Measurements from ENCODE around the gene TEX14. TPM values are rescaled to one million over a fixed set of nuclear protein-coding genes. Genes with fewer than 3 reads are reported as not detected.
"Not testable (repeated sequence)": the region's sequence is repeated elsewhere in the genome, so short reads cannot be mapped to it uniquely, and the experiment has no call there.

Gene TEX14
- total and polyA plus RNA-seq, 9 donors, result 2.1 to 5.1 (median 4.1) TPM

DNA sequence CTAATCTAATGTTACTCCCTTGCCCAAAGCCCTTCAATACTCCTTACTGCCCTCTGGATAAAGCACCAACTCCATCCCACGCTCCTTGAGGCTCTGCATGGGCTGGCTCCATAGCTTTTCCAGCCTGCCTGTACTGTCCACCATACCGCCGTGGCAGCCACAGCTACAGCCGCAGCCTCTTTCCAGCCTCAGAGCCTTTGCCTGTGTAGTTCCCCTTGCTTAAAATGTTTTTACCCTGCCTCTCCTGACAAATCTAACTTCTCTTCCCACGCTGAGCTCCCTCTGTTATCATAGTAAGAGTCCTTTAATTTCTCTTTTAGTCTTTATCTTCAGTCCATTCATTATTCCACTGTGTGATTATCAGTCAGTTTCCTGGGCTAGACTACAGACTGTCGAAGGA lies 22.0 kb downstream of the TEX14 start:
- Histone ChIP-seq H3K4me1 (ENCODE audit: control insufficient read depth, insufficient read depth, low read length) (no peaks in the 10 kb centered on the region), H3K4me3 (ENCODE audit: low read length) (no peak overlapping the region), H3K27ac (ENCODE audit: low read length) (no peak overlapping the region), H3K27me3 (ENCODE audit: control insufficient read depth, insufficient read depth, low read length) (no peaks in the 10 kb centered on the region), H3K9me3 (replicated peaks; ENCODE audit: control insufficient read depth, low read depth, low read length) (no peaks in the 10 kb centered on the region), H3K36me3 (ENCODE audit: control insufficient read depth, insufficient read depth, low read length) (no peaks in the 10 kb centered on the region)
- WGBS (ENCODE audit: insufficient coverage), result 67% methylated on average over 5 of the region's 6 CpGs
- no peak for DNase-seq

- WGBS (ENCODE audit: insufficient coverage), result no CpG with 5 or more reads among the region's 2 CpGs
- Histone ChIP-seq H3K4me3 (ENCODE audit: low read length) (no peak overlapping the region), H3K27ac (ENCODE audit: low read length) (no peak overlapping the region), H3K36me3 (ENCODE audit: control insufficient read depth, insufficient read depth, low read length) (no peaks in the 10 kb centered on the region), H3K4me1 (ENCODE audit: control insufficient read depth, insufficient read depth, low read length) (no peaks in the 10 kb centered on the region), H3K27me3 (ENCODE audit: control insufficient read depth, insufficient read depth, low read length) (no peaks in the 10 kb centered on the region), H3K9me3 (replicated peaks; ENCODE audit: control insufficient read depth, low read depth, low read length) (no peaks in the 10 kb centered on the region)
- DNase-seq, result no peak
Observed at GRCh38 chr17:58668598-58668935, 23.3 kb downstream of the TEX14 start.

- H3K27ac ChIP-seq (ENCODE audit: low read length), result no peak overlapping the region
- no CpG with 5 or more reads among the region's 1 CpG for WGBS (ENCODE audit: insufficient coverage)
- no peak for DNase-seq
Observed at GRCh38 chr17:58667934-58668597, 23.8 kb downstream of the TEX14 start.

GRCh38 chr17:58666858-58667267 lies 25.0 kb downstream of the TEX14 start:
- WGBS (ENCODE audit: insufficient coverage), result 57% methylated on average over 14 of the region's 19 CpGs
- no peaks in the 10 kb centered on the region for H3K36me3 ChIP-seq (ENCODE audit: control insufficient read depth, insufficient read depth, low read length)
- no peak overlapping the region for H3K4me3 ChIP-seq (ENCODE audit: low read length)
- H3K27ac ChIP-seq (ENCODE audit: low read length), result peak overlapping the region; percentile 42
- H3K27me3 ChIP-seq (ENCODE audit: control insufficient read depth, insufficient read depth, low read length), result no peaks in the 10 kb centered on the region
- peak; percentile 71 for DNase-seq
- no peaks in the 10 kb centered on the region for H3K4me1 ChIP-seq (ENCODE audit: control insufficient read depth, insufficient read depth, low read length)
- H3K9me3 ChIP-seq (replicated peaks; ENCODE audit: control insufficient read depth, low read depth, low read length), result no peaks in the 10 kb centered on the region

More at GRCh38 chr17:58667934-58668597, 23.8 kb downstream of the TEX14 start:
- no peaks in the 10 kb centered on the region for H3K4me1 ChIP-seq (ENCODE audit: control insufficient read depth, insufficient read depth, low read length)
- no peaks in the 10 kb centered on the region for H3K36me3 ChIP-seq (ENCODE audit: control insufficient read depth, insufficient read depth, low read length)
- H3K4me3 ChIP-seq (ENCODE audit: low read length), result no peak overlapping the region
- H3K27me3 ChIP-seq (ENCODE audit: control insufficient read depth, insufficient read depth, low read length), result no peaks in the 10 kb centered on the region
- H3K9me3 ChIP-seq (replicated peaks; ENCODE audit: control insufficient read depth, low read depth, low read length), result no peaks in the 10 kb centered on the region

- H3K36me3 ChIP-seq (ENCODE audit: control insufficient read depth, insufficient read depth, low read length), result no peaks in the 10 kb centered on the region
- H3K27me3 ChIP-seq (ENCODE audit: control insufficient read depth, insufficient read depth, low read length), result no peaks in the 10 kb centered on the region
- no peak overlapping the region for H3K4me3 ChIP-seq (ENCODE audit: low read length)
- no peak overlapping the region for H3K27ac ChIP-seq (ENCODE audit: low read length)
- H3K9me3 ChIP-seq (replicated peaks; ENCODE audit: control insufficient read depth, low read depth, low read length), result no peaks in the 10 kb centered on the region
- WGBS (ENCODE audit: insufficient coverage), result 95% methylated on average over 14 of the region's 25 CpGs
- H3K4me1 ChIP-seq (ENCODE audit: control insufficient read depth, insufficient read depth, low read length), result no peaks in the 10 kb centered on the region
- DNase-seq, result no peak
Observed at GRCh38 chr17:58665946-58666857, 25.6 kb downstream of the TEX14 start.

DNA sequence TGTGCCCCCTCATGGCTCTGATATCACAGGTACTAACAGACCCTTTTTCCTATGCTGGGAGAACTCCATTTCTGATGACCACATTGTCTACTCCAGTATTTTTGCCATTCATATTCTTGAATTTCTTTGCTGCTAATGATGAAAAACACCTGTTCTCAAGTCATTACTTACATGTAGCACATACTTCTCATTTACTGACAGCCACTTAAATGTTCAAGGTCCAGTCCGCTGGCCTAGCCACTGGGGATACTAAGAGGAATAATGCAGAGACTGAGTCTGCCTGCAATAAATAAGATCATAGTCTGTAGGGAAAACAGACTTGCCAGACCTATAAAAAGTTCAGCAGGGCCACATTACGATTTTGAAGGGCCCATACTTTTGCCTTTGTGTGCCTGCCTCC lies 27.5 kb downstream of the TEX14 start:
- H3K4me3 ChIP-seq (ENCODE audit: low read length), result no peak overlapping the region
- no peaks in the 10 kb centered on the region for H3K27me3 ChIP-seq (ENCODE audit: control insufficient read depth, insufficient read depth, low read length)
- no peak for DNase-seq
- no peaks in the 10 kb centered on the region for H3K36me3 ChIP-seq (ENCODE audit: control insufficient read depth, insufficient read depth, low read length)
- no peak overlapping the region for H3K27ac ChIP-seq (ENCODE audit: low read length)
- 20% methylated on average over 1 of the region's 2 CpGs for WGBS (ENCODE audit: insufficient coverage)
- no peaks in the 10 kb centered on the region for H3K9me3 ChIP-seq (replicated peaks; ENCODE audit: control insufficient read depth, low read depth, low read length)
- no peaks in the 10 kb centered on the region for H3K4me1 ChIP-seq (ENCODE audit: control insufficient read depth, insufficient read depth, low read length)

DNA sequence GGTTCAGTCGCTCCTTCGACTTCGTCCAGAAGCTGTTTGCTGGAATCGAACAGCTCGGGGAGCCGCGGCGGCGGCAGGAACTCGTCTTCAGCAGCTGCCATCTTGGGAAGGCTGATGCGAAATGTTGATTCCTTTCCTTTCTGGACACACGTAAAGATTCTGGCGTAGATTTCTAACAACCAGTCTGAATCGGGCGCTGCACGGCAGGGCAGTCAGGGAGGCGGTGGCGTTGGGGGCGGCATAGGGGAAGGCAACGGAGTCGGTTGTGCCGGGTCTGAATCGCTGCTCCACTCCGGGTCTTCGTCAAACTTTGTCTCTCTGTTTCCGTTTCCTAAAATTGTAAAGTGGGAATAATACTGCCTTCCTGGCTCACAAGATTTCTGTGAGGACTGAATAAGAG lies 30.3 kb downstream of the TEX14 start:
- WGBS (ENCODE audit: insufficient coverage), result 95% methylated on average over 23 of the region's 26 CpGs
- no peak for DNase-seq
- Histone ChIP-seq H3K36me3 (ENCODE audit: control insufficient read depth, insufficient read depth, low read length) (no peaks in the 10 kb centered on the region), H3K4me1 (ENCODE audit: control insufficient read depth, insufficient read depth, low read length) (peaks cover 4% of the 10 kb centered on the region), H3K27me3 (ENCODE audit: control insufficient read depth, insufficient read depth, low read length) (no peaks in the 10 kb centered on the region), H3K9me3 (replicated peaks; ENCODE audit: control insufficient read depth, low read depth, low read length) (no peaks in the 10 kb centered on the region), H3K4me3 (ENCODE audit: low read length) (no peak overlapping the region), H3K27ac (ENCODE audit: low read length) (no peak overlapping the region)

- DNase-seq, result no peak
- Histone ChIP-seq H3K9me3 (replicated peaks; ENCODE audit: control insufficient read depth, low read depth, low read length) (no peaks in the 10 kb centered on the region), H3K4me3 (ENCODE audit: low read length) (no peak overlapping the region), H3K36me3 (ENCODE audit: control insufficient read depth, insufficient read depth, low read length) (no peaks in the 10 kb centered on the region), H3K4me1 (ENCODE audit: control insufficient read depth, insufficient read depth, low read length) (peaks cover 4% of the 10 kb centered on the region), H3K27me3 (ENCODE audit: control insufficient read depth, insufficient read depth, low read length) (no peaks in the 10 kb centered on the region), H3K27ac (ENCODE audit: low read length) (no peak overlapping the region)
- 60% methylated on average over 1 of the region's 4 CpGs for WGBS (ENCODE audit: insufficient coverage)
Observed at GRCh38 chr17:58660621-58661020, 31.2 kb downstream of the TEX14 start.

GRCh38 chr17:58659714-58660084 lies 32.1 kb downstream of the TEX14 start:
- H3K27me3 ChIP-seq (ENCODE audit: control insufficient read depth, insufficient read depth, low read length); H3K4me1 ChIP-seq (ENCODE audit: control insufficient read depth, insufficient read depth, low read length); H3K9me3 ChIP-seq (replicated peaks; ENCODE audit: control insufficient read depth, low read depth, low read length); H3K36me3 ChIP-seq (ENCODE audit: control insufficient read depth, insufficient read depth, low read length); H3K27ac ChIP-seq (ENCODE audit: low read length); DNase-seq: not testable (repeated sequence)
- H3K4me3 ChIP-seq (ENCODE audit: low read length), result peak overlapping the region; percentile 34
- WGBS (ENCODE audit: insufficient coverage), result no CpG with 5 or more reads among the region's 9 CpGs

GRCh38 chr17:58658804-58659713 lies 32.8 kb downstream of the TEX14 start:
- peaks cover 4% of the 10 kb centered on the region for H3K4me1 ChIP-seq (ENCODE audit: control insufficient read depth, insufficient read depth, low read length)
- H3K9me3 ChIP-seq (replicated peaks; ENCODE audit: control insufficient read depth, low read depth, low read length), result no peaks in the 10 kb centered on the region
- peak overlapping the region; percentile 34 for H3K4me3 ChIP-seq (ENCODE audit: low read length)
- no peaks in the 10 kb centered on the region for H3K27me3 ChIP-seq (ENCODE audit: control insufficient read depth, insufficient read depth, low read length)
- no peaks in the 10 kb centered on the region for H3K36me3 ChIP-seq (ENCODE audit: control insufficient read depth, insufficient read depth, low read length)
- DNase-seq, result peak; percentile 98
- peak overlapping the region; percentile 89 for H3K27ac ChIP-seq (ENCODE audit: low read length)
- 0% methylated on average over 23 of the region's 38 CpGs for WGBS (ENCODE audit: insufficient coverage)

Data from muscle of leg (tissue), 11 donors.